ENCODE measurements around the gene ABCB8.

Gene ABCB8

DNA sequence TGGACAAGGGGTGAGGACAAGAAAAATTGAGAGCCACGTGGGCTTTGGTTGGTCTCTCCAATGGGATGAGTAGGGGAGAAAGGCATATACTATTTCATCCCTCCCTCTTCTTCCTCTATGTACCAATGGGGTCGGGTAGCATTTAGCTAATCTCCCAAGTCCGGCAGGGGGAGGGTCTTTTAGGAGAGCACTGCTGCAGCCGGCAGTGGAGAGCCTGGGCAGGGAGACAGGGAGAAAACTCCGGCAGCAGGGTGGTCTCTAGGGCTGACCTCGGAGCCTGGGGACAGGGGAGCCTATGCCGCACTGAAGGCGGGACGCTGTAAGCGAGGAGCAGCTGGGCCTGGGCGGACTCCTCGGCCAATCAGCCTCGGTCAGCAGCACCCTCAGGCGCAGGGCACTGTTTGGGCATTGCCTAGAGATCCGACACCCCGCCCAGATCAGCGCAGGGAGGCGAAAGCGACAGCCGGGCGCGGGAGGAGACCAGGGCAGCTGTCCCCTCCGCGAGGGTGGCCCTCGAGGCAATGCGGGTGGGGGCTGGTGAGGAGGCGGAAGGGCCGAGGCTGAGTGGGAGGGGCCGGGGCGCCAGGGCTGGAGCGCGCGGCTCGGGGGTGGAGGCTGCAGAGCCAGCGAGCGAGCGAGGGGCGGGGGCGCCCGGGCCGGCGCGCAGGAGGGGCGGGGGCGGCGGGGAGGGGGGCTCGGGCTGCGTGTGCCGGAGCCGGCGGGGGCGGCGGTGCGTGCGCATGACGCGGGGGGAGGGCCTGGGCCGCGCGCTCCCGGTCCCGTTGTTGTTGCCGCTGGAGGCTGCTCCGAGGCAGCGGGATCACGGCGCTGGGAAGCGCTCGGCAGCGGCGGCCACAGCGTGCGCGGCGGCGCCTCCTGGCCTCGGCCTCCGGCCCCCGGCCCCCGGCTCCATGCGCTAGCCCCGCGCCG, 57.7 kb downstream of the ABCB8 start, which contains the start of gene AGAP3 (continued):
- TF ChIP-seq, protein P1, sequence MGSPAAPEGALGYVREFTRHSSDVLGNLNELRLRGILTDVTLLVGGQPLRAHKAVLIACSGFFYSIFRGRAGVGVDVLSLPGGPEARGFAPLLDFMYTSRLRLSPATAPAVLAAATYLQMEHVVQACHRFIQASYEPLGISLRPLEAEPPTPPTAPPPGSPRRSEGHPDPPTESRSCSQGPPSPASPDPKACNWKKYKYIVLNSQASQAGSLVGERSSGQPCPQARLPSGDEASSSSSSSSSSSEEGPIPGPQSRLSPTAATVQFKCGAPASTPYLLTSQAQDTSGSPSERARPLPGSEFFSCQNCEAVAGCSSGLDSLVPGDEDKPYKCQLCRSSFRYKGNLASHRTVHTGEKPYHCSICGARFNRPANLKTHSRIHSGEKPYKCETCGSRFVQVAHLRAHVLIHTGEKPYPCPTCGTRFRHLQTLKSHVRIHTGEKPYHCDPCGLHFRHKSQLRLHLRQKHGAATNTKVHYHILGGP (tag by site-specific recombination; IDR thresholded peaks at IDR 0.05), result no peak
- no peak for TF ChIP-seq ZNF354C (tag by site-specific recombination; IDR thresholded peaks at IDR 0.05; ENCODE audit: borderline replicate concordance, low read depth)
- no peak for TF ChIP-seq ZNF223 (tag by site-specific recombination; IDR thresholded peaks at IDR 0.05)
- TF ChIP-seq, protein P2, sequence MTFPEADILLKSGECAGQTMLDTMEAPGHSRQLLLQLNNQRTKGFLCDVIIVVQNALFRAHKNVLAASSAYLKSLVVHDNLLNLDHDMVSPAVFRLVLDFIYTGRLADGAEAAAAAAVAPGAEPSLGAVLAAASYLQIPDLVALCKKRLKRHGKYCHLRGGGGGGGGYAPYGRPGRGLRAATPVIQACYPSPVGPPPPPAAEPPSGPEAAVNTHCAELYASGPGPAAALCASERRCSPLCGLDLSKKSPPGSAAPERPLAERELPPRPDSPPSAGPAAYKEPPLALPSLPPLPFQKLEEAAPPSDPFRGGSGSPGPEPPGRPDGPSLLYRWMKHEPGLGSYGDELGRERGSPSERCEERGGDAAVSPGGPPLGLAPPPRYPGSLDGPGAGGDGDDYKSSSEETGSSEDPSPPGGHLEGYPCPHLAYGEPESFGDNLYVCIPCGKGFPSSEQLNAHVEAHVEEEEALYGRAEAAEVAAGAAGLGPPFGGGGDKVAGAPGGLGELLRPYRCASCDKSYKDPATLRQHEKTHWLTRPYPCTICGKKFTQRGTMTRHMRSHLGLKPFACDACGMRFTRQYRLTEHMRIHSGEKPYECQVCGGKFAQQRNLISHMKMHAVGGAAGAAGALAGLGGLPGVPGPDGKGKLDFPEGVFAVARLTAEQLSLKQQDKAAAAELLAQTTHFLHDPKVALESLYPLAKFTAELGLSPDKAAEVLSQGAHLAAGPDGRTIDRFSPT (tag by site-specific recombination; IDR thresholded peaks at IDR 0.05), result peak; percentile 90
- no peak for TF ChIP-seq GLI4 (tag by site-specific recombination; IDR thresholded peaks at IDR 0.05)
- no peak for TF ChIP-seq ZNF433 (tag by site-specific recombination; IDR thresholded peaks at IDR 0.05; ENCODE audit: low read depth)
- TF ChIP-seq ZNF23 (tag by site-specific recombination; IDR thresholded peaks at IDR 0.05; ENCODE audit: borderline replicate concordance), result no peak
- no peak for TF ChIP-seq BCL11B (tag by site-specific recombination; IDR thresholded peaks at IDR 0.05; ENCODE audit: low read depth)
- TF ChIP-seq ZNF701 (tag by site-specific recombination; IDR thresholded peaks at IDR 0.05), result no peak
- TF ChIP-seq EGR2 (tag by site-specific recombination; IDR thresholded peaks at IDR 0.05; ENCODE audit: low read depth), result peak; percentile 95
- TF ChIP-seq MYNN (tag by site-specific recombination; IDR thresholded peaks at IDR 0.05; ENCODE audit: borderline replicate concordance), result no peak
- TF ChIP-seq ZNF561 (tag by site-specific recombination; IDR thresholded peaks at IDR 0.05; ENCODE audit: borderline replicate concordance), result no peak; the same call in 1 of the 2 replicates
- peak; percentile 96 for TF ChIP-seq GLIS2 (tag by site-specific recombination; IDR thresholded peaks at IDR 0.05)
- TF ChIP-seq SP3 (tag by site-specific recombination; IDR thresholded peaks at IDR 0.05), result peak; percentile 81
- no peak for TF ChIP-seq ZNF266 (tag by site-specific recombination; IDR thresholded peaks at IDR 0.05; ENCODE audit: low read depth)
- peak; percentile 65; the same call in 1 of the 2 replicates for TF ChIP-seq SP7 (tag by site-specific recombination; IDR thresholded peaks at IDR 0.05)
- TF ChIP-seq ZBTB7A (tag by site-specific recombination; IDR thresholded peaks at IDR 0.05; ENCODE audit: low read depth), result no peak
- TF ChIP-seq ZNF623 (tag by site-specific recombination; IDR thresholded peaks at IDR 0.05), result no peak
- no peak for TF ChIP-seq ZFP3 (tag by site-specific recombination; IDR thresholded peaks at IDR 0.05; ENCODE audit: low read depth)
- peak; percentile 76; the same call in 1 of the 2 replicates for TF ChIP-seq KLF7 (tag by site-specific recombination; IDR thresholded peaks at IDR 0.05; ENCODE audit: borderline replicate concordance)
- TF ChIP-seq, protein P3, sequence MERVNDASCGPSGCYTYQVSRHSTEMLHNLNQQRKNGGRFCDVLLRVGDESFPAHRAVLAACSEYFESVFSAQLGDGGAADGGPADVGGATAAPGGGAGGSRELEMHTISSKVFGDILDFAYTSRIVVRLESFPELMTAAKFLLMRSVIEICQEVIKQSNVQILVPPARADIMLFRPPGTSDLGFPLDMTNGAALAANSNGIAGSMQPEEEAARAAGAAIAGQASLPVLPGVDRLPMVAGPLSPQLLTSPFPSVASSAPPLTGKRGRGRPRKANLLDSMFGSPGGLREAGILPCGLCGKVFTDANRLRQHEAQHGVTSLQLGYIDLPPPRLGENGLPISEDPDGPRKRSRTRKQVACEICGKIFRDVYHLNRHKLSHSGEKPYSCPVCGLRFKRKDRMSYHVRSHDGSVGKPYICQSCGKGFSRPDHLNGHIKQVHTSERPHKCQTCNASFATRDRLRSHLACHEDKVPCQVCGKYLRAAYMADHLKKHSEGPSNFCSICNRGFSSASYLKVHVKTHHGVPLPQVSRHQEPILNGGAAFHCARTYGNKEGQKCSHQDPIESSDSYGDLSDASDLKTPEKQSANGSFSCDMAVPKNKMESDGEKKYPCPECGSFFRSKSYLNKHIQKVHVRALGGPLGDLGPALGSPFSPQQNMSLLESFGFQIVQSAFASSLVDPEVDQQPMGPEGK (tag by site-specific recombination; IDR thresholded peaks at IDR 0.05), result peak; percentile 89
- TF ChIP-seq ZBTB1 (tag by site-specific recombination; IDR thresholded peaks at IDR 0.05), result no peak
- TF ChIP-seq ZNF571 (tag by site-specific recombination; IDR thresholded peaks at IDR 0.05), result no peak
- TF ChIP-seq, protein P4, sequence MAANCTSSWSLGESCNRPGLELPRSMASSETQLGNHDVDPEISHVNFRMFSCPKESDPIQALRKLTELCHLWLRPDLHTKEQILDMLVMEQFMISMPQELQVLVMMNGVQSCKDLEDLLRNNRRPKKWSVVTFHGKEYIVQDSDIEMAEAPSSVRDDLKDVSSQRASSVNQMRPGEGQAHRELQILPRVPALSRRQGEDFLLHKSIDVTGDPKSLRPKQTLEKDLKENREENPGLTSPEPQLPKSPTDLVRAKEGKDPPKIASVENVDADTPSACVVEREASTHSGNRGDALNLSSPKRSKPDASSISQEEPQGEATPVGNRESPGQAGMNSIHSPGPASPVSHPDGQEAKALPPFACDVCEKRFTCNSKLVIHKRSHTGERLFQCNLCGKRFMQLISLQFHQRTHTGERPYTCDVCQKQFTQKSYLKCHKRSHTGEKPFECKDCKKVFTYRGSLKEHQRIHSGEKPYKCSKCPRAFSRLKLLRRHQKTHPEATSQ (tag by site-specific recombination; IDR thresholded peaks at IDR 0.05), result no peak
- TF ChIP-seq ZNF670 (tag by site-specific recombination; IDR thresholded peaks at IDR 0.05; ENCODE audit: low read depth), result no peak

Data from HEK293 (cell line).